Spleen (tissue), 7 donors: Measurements from ENCODE around the gene SMAD3.

Experiments
- CTCF ChIP-seq, 11 experiments: fragments of 200-600 bp in 7 of 11; fragments of 450-650 bp in 4 of 11; sonication (generic) in 4 of 11; IDR thresholded peaks in 8 of 11; conservative IDR thresholded peaks in 3 of 11; 1 replicate in 7 of 11; 2 replicates in 4 of 11; pipeline versions ENCODE4 v1.4.0 to v1.8.0; 2016 to 2021; ENCODE audit warnings: antibody characterized with exemption in 11 of 11, inconsistent platforms in 4 of 11, mild to moderate bottlenecking in 1 of 11
- POLR2AphosphoS5 ChIP-seq, 3 donors: sonication (generic); formaldehyde crosslinking; IDR thresholded peaks; one replicate each; pipeline ENCODE4 v1.5.1; 2017; ENCODE audit warnings: antibody characterized with exemption in 3 of 3
- donor health status: DM: no; HTN: no; CAD: no; lungs with moderate emphysema.
- donor health status: DM: no; HTN: no; CAD: no.
- donor health status: DM: no; HTN: no; CAD: no.

GRCh38 chr15:67185051-67185450, 119.6 kb downstream of the SMAD3 start:
- TF ChIP-seq CTCF (IDR thresholded peaks at IDR 0.05 in 8 of 11, conservative IDR thresholded peaks at IDR 0.05 in 3 of 11), result no peak
- no peak for TF ChIP-seq POLR2AphosphoS5 (IDR thresholded peaks at IDR 0.05)
